Umbilical cord (tissue), 2 donors: ENCODE data around the gene PLPPR3. TPM values are rescaled to one million over a fixed set of nuclear protein-coding genes. Genes with fewer than 3 reads are reported as not detected.

Experiments used
- DNase-seq: peaks from one replicate; pipeline ENCODE4 v3.0.0-alpha.2; 2015; ENCODE audit warnings: low spot score
- total RNA-seq: library from RNA; depleted of rRNA; stranded (reverse); fragments of >200 nt; gene quantifications from one replicate; pipeline ENCODE4 v1.2.3, GENCODE V29; 2014; ENCODE audit warnings: low replicate concordance; ENCODE audit not compliant: insufficient read depth

PLPPR3 gene
- total RNA-seq, 1 donor from 2014 or later, result not detected

DNA sequence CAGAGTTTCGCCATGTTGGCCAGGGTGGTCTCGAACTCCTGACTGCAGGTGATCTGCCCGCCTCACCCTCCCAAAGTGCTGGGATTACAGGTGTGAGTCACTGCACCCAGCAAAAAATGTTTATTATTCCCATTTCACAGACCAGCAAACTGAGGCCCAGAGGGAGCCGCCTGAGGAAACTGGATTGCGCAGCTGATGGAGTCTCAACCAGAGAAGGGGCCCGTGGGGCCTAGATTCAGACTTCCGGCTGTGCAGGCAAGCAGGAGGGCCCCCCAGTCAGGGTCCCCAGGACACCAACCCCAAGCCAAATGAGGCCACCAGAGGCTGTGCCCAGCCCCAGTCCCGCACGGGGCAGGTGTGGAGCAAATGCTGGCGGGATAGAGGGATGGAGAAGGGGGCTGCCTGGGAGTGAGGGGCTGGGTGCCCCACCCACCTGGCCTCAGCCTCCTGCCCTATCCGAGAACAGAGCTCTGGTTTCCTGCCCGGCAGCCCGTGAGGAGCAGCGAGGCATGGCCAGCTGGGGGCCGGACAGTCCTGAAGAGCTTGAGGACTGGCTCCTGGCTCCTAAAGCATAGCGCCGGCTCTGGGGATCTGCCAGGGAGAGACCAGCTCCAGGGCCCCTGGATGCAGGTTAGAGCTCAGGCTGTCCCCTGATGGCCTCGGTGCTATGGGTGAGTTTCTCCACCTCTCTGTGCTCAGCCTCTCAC lies 48.9 kb downstream of the PLPPR3 start:
- no peak for DNase-seq

GRCh38 chr19:772063-772462 lies 49.7 kb downstream of the PLPPR3 start:
- DNase-seq, result no peak

DNA sequence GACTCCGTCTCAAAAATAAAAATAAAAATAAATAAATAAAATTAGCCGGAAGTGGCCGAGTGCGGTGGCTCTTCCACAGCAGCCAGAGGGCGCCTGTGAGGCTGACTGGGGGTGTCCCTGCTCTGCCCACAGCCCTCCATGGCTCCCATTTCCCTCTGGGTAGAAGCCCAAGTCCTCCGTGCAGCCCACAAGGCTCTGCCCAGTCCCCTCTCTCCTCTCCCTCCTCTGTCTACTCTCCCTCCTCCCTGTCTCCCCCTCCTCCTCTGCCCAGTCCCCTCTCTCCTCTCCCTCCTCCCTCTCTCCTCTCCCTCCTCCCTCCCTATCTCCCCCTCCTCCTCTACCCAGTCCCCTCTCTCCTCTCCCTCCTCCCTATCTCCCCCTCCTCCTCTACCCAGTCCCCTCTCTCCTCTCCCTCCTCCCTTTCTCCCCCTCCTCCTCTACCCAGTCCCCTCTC lies 50.4 kb downstream of the PLPPR3 start:
- no peak for DNase-seq

- DNase-seq, result no peak
These were observed 52.1 kb downstream of the PLPPR3 start for GRCh38 chr19:769616-770015.

DNA sequence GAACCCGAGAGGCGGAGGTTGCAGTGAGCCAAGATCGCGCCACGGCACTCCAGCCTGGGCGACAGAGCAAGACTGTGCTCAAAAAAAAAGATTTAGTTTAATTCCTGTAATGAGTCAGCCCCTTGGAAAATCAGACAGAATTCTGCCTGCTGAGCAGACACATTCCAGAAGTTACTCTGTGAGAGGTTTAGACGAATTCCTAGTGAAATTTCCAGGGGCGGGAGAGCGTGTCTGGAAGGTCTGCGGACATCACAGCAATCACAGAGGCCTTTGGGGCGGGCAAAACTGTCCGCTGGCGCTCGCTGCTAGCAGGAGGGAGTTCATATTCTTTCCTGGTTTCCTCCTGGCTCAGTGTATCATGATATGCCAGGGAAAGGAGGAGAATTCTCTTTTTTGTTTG lies 53.3 kb downstream of the PLPPR3 start:
- DNase-seq, result peak; percentile 98

GRCh38 chr19:765179-765738 lies 56.5 kb downstream of the PLPPR3 start:
- DNase-seq, result no peak

- no peak for DNase-seq
These were observed 57.5 kb downstream of the PLPPR3 start for GRCh38 chr19:764301-764700.

DNA sequence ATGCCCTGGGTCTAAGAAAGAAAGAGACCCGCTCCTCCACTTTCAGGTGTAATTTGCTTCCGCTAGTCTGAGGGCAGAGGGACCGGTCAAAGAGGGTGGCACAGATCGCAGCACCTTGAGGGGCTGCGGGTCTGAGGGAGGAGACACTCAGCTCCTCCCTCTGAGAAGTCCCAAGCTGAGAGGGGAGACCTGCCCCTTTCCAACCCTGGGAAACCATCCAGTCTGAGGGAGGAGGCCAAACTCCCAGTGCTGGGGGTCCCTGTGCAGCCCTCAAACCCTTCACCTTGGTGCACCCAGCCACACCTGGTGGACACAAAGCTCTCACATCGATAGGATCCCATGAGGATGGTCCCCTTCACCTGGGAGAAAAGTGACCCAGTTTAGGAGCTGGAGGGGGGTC lies 57.9 kb downstream of the PLPPR3 start:
- DNase-seq, result no peak

- DNase-seq, result no peak
These were observed 58.6 kb downstream of the PLPPR3 start for GRCh38 chr19:763181-763580.

Other genes starting within 250 kb of the PLPPR3 start
- 234 TPM for gene BSG, start 249.4 kb downstream of the PLPPR3 start, total RNA-seq
- 2.4 TPM for gene HCN2, start 232.1 kb downstream of the PLPPR3 start, total RNA-seq
- 11.8 TPM for gene POLRMT, start 188.4 kb downstream of the PLPPR3 start, total RNA-seq
- gene FGF22, start 182.1 kb downstream of the PLPPR3 start, total RNA-seq, result 0.24 TPM
- 1.7 TPM for gene RNF126, start 158.7 kb downstream of the PLPPR3 start, total RNA-seq
- gene FSTL3, start 145.6 kb downstream of the PLPPR3 start, total RNA-seq, result 326 TPM
- gene PRSS57, start 126.5 kb downstream of the PLPPR3 start, total RNA-seq, result not detected
- 30.6 TPM for gene PALM, start 113.0 kb downstream of the PLPPR3 start, total RNA-seq
- gene MISP, start 70.8 kb downstream of the PLPPR3 start, total RNA-seq, result 5.8 TPM
- gene PTBP1, start 24.5 kb downstream of the PLPPR3 start, total RNA-seq, result 82.8 TPM
- gene AZU1, start 5.9 kb upstream of the PLPPR3 start, total RNA-seq, result not detected
- not detected for gene PRTN3, start 19.0 kb upstream of the PLPPR3 start, total RNA-seq
- gene ELANE, start 30.3 kb upstream of the PLPPR3 start, total RNA-seq, result not detected
- gene CFD, start 37.7 kb upstream of the PLPPR3 start, total RNA-seq, result 35.2 TPM
- 36.1 TPM for gene MED16, start 71.2 kb upstream of the PLPPR3 start, total RNA-seq
- gene RNU6-9, start 71.5 kb upstream of the PLPPR3 start, total RNA-seq, result not detected
- gene R3HDM4, start 91.3 kb upstream of the PLPPR3 start, total RNA-seq, result 44.3 TPM
- not detected for gene KISS1R, start 95.4 kb upstream of the PLPPR3 start, total RNA-seq
- gene ARID3A, start 104.1 kb upstream of the PLPPR3 start, total RNA-seq, result 37.1 TPM
- 67.9 TPM for gene WDR18, start 162.4 kb upstream of the PLPPR3 start, total RNA-seq
- not detected for gene GRIN3B, start 178.5 kb upstream of the PLPPR3 start, total RNA-seq
- 54.4 TPM for gene TMEM259, start 199.2 kb upstream of the PLPPR3 start, total RNA-seq
- gene RNU6-2, start 199.6 kb upstream of the PLPPR3 start, total RNA-seq, result not detected
- gene CNN2, start 204.7 kb upstream of the PLPPR3 start, total RNA-seq, result 120 TPM
- 2.2 TPM for gene ABCA7, start 218.2 kb upstream of the PLPPR3 start, total RNA-seq
- gene ARHGAP45, start 245.2 kb upstream of the PLPPR3 start, total RNA-seq, result 15.6 TPM